WTC11 (cell line): ENCODE measurements around the gene TM9SF1. TPM values are rescaled to one million over a fixed set of nuclear protein-coding genes. Genes with fewer than 3 reads are reported as not detected.

Source experiments
- ATAC-seq: fragments of 200-7000 bp; cut with Tn5 transposase; 2 replicates; pipeline ENCODE4 v1.10.0; 2021; ENCODE audit warnings: mild to moderate bottlenecking, moderate library complexity
- CTCF ChIA-PET: fragments of 300-600 bp; sonication (Branson Sonifier 250); formaldehyde crosslinking; loops from one replicate; lab custom pipeline; 2021; ENCODE audit warnings: antibody characterized with exemption; lab: Charles Lee
- POLR2A ChIA-PET: fragments of 350-600 bp; sonication (Branson Sonifier 250); formaldehyde crosslinking; loops from one replicate; lab custom pipeline; 2021; ENCODE audit warnings: antibody characterized with exemption; lab: Charles Lee
- DNase-seq: peaks from one replicate; pipeline ENCODE4 v3.0.0; 2021; ENCODE audit warnings: low spot score
- H3K27ac Mint-ChIP-seq: 2 replicates; pipeline ENCODE4 v1.8.0; 2021; ENCODE audit warnings: mixed read lengths
- H3K27me3 Mint-ChIP-seq: 2 replicates; pipeline ENCODE4 v1.8.0; 2021; ENCODE audit warnings: low read depth, mild to moderate bottlenecking, moderate library complexity, mixed read lengths
- H3K36me3 Mint-ChIP-seq: 2 replicates; pipeline ENCODE4 v1.8.0; 2021; ENCODE audit warnings: mixed read lengths
- H3K4me1 Mint-ChIP-seq: 2 replicates; pipeline ENCODE4 v1.8.0; 2022; ENCODE audit warnings: mixed read lengths
- H3K4me3 Mint-ChIP-seq: 2 replicates; pipeline ENCODE4 v1.8.0; 2021; ENCODE audit warnings: mild to moderate bottlenecking, moderate library complexity, mixed read lengths
- H3K9me3 Mint-ChIP-seq: 2 replicates; pipeline ENCODE4 v1.8.0; 2021; ENCODE audit warnings: mixed read lengths
- AFF4 ChIP-seq: sonication (generic); formaldehyde crosslinking; IDR thresholded peaks from 2 replicates; pipeline ENCODE4 v1.8.1; 2023; ENCODE audit warnings: mild to moderate bottlenecking, missing genetic modification reagents, borderline replicate concordance
- ETV6 ChIP-seq: sonication (generic); formaldehyde crosslinking; IDR thresholded peaks from 2 replicates; pipeline ENCODE4 v1.8.1; 2022; ENCODE audit warnings: mild to moderate bottlenecking, missing genetic modification reagents
- FOXJ3 ChIP-seq: sonication (generic); formaldehyde crosslinking; IDR thresholded peaks from 2 replicates; pipeline ENCODE4 v1.9.0; 2021; ENCODE audit warnings: missing genetic modification reagents, mild to moderate bottlenecking, borderline replicate concordance
- GABPB1 ChIP-seq: sonication (generic); formaldehyde crosslinking; IDR thresholded peaks from 2 replicates; pipeline ENCODE4 v1.8.1; 2023; ENCODE audit warnings: mild to moderate bottlenecking, missing genetic modification reagents
- JUN ChIP-seq: sonication (generic); formaldehyde crosslinking; IDR thresholded peaks from 2 replicates; pipeline ENCODE4 v1.8.0; 2023; ENCODE audit warnings: mild to moderate bottlenecking, missing genetic modification reagents
- MAX ChIP-seq: sonication (generic); formaldehyde crosslinking; IDR thresholded peaks from 2 replicates; pipeline ENCODE4 v1.8.0; 2022; ENCODE audit warnings: mild to moderate bottlenecking, missing genetic modification reagents
- NR1H2 ChIP-seq: sonication (generic); formaldehyde crosslinking; IDR thresholded peaks from 2 replicates; pipeline ENCODE4 v1.9.0; 2021; ENCODE audit warnings: mild to moderate bottlenecking, moderate library complexity, missing genetic modification reagents
- NR3C1 ChIP-seq: sonication (generic); formaldehyde crosslinking; conservative IDR thresholded peaks from 2 replicates; pipeline ENCODE4 v1.8.1; 2023; ENCODE audit warnings: low read depth, mild to moderate bottlenecking, missing genetic modification reagents
- OVOL2 ChIP-seq: fragments of 250-450 bp; sonication (Bioruptor Pico); IDR thresholded peaks from 2 replicates; pipeline ENCODE4 v1.9.0; 2021; ENCODE audit warnings: mild to moderate bottlenecking, borderline replicate concordance
- PREB ChIP-seq: sonication (generic); formaldehyde crosslinking; IDR thresholded peaks from 2 replicates; pipeline ENCODE4 v1.8.1; 2022; ENCODE audit warnings: mild to moderate bottlenecking, missing genetic modification reagents, moderate library complexity, borderline replicate concordance
- RELA ChIP-seq: sonication (generic); formaldehyde crosslinking; IDR thresholded peaks from 2 replicates; pipeline ENCODE4 v1.8.1; 2022; ENCODE audit warnings: missing genetic modification reagents, mild to moderate bottlenecking, borderline replicate concordance
- SMAD3 ChIP-seq: sonication (generic); formaldehyde crosslinking; IDR thresholded peaks from 2 replicates; pipeline ENCODE4 v1.8.0; 2022; ENCODE audit warnings: missing genetic modification reagents, mild to moderate bottlenecking, borderline replicate concordance
- SOX15 ChIP-seq: fragments of 250-450 bp; sonication (Bioruptor Pico); IDR thresholded peaks from 2 replicates; pipeline ENCODE4 v1.9.0; 2021; ENCODE audit warnings: mild to moderate bottlenecking
- SP1 ChIP-seq: sonication (generic); formaldehyde crosslinking; conservative IDR thresholded peaks from 2 replicates; pipeline ENCODE4 v1.8.1; 2022; ENCODE audit warnings: missing genetic modification reagents
- TCF7 ChIP-seq: sonication (generic); formaldehyde crosslinking; IDR thresholded peaks from 2 replicates; pipeline ENCODE4 v1.8.0; 2022; ENCODE audit warnings: mild to moderate bottlenecking, low read depth, missing genetic modification reagents, moderate library complexity
- TP53 ChIP-seq: sonication (generic); formaldehyde crosslinking; IDR thresholded peaks from 2 replicates; pipeline ENCODE4 v1.8.1; 2023; ENCODE audit warnings: mild to moderate bottlenecking, missing genetic modification reagents
- ZNF138 ChIP-seq: sonication (generic); formaldehyde crosslinking; conservative IDR thresholded peaks from 2 replicates; pipeline ENCODE4 v1.8.1; 2022; ENCODE audit warnings: mild to moderate bottlenecking, moderate library complexity, missing genetic modification reagents
- ZNF219 ChIP-seq: sonication (generic); formaldehyde crosslinking; IDR thresholded peaks from 2 replicates; pipeline ENCODE4 v1.8.0; 2023; ENCODE audit warnings: missing genetic modification reagents, mild to moderate bottlenecking, borderline replicate concordance
- ZNF263 ChIP-seq: sonication (generic); formaldehyde crosslinking; IDR thresholded peaks from 2 replicates; pipeline ENCODE4 v1.8.1; 2022; ENCODE audit warnings: low read depth, mild to moderate bottlenecking, moderate library complexity, missing genetic modification reagents
- total RNA-seq: library from RNA; stranded (reverse); gene quantifications from 3 replicates; pipeline ENCODE4 v1.2.3, GENCODE V29; 2021
- TF ChIP-seq, protein P1 (sequence below): sonication (generic); formaldehyde crosslinking; IDR thresholded peaks from 2 replicates; pipeline ENCODE4 v1.8.0; 2022; ENCODE audit warnings: mild to moderate bottlenecking, missing genetic modification reagents

The TM9SF1 gene
- total RNA-seq, 1 experiment from 2014 or later, result 27.9 TPM

DNA sequence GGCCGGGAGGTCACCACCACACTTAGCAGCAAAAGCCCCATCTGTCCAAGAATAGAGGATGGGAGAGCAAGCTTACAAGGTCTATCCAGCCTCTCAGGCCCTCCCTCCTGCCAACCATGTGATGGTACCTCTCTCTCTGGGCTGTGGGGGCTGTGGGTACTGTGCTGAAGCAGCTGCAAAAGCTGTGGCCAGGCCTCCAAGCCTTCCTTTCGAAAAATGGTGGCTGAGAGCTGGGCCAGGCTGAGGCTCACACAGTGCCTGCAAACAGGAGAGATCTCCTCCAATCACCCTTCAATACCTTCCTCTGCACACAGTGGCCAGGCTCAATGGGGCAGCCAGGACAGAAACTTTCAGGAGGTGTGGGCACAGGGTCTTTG, 7.7 kb downstream of the TM9SF1 start:
- POLR2A ChIA-PET, result interaction anchor here (0.6 to 1.7 kb wide), 3 partner anchors 55 to 667 kb away, joined by 3 to 8 read pairs (median 7); partner anchors contain the start of genes DCAF11, NRL and TINF2
- no peak overlapping the region for H3K27ac Mint-ChIP-seq
- TF ChIP-seq OVOL2 (CRISPR knock-in tag), result no peak
- no peak for TF ChIP-seq NR3C1 (CRISPR knock-in tag)
- TF ChIP-seq ETV6 (CRISPR knock-in tag), result no peak
- TF ChIP-seq GABPB1, result no peak
- no peak for TF ChIP-seq JUN (CRISPR knock-in tag)
- no peak for TF ChIP-seq MAX (CRISPR knock-in tag)
- no peak for TF ChIP-seq TP53 (CRISPR knock-in tag)
- TF ChIP-seq SMAD3 (CRISPR knock-in tag), result no peak
- TF ChIP-seq SP1 (CRISPR knock-in tag), result no peak
- TF ChIP-seq NR1H2 (CRISPR knock-in tag), result no peak
- TF ChIP-seq ZNF138 (CRISPR knock-in tag), result no peak
- TF ChIP-seq, protein P1, sequence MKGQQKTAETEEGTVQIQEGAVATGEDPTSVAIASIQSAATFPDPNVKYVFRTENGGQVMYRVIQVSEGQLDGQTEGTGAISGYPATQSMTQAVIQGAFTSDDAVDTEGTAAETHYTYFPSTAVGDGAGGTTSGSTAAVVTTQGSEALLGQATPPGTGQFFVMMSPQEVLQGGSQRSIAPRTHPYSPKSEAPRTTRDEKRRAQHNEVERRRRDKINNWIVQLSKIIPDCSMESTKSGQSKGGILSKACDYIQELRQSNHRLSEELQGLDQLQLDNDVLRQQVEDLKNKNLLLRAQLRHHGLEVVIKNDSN, result no peak
- no peak for TF ChIP-seq ZNF263 (CRISPR knock-in tag)
- no peak for TF ChIP-seq PREB (CRISPR knock-in tag)
- TF ChIP-seq AFF4 (CRISPR knock-in tag), result no peak

DNA sequence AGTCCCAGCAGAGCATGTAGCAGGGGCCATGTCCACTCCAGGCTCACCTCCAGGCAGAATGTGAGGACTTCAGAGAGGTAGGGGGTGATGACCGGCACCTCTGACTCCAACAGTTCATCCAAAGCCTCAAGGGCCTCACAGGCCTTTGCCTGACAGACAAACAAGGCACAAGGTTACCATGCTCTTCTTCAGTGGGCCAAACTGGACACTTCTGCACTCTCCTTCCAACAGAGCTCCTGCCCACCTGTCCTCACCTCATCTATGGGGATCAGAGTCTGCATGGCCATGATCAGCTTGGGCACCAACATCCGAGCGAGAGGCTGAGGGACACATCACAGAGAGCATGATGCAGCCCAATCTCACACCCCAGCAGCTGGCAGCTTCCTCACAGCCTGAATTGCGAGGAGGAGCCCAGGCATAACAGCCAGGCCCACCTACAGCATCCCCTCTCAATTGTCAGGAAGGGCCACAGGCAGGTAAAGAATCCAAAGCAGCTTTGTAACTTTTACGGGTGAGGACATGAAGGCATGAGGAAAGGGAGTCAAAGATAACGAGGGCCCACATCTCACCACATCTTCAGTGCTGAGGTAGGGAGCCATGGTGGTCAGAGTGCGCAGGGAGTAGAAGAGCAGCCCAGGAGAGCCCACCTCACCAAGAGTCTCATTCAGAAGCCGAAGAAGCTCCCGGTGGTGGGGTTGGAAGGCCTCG, 8.3 kb downstream of the TM9SF1 start:
- DNase-seq, result no peak
- POLR2A ChIA-PET, result no interaction called here
- H3K4me3 Mint-ChIP-seq, result peak overlapping the region; percentile 89
- no peaks in the 10 kb centered on the region for H3K27me3 Mint-ChIP-seq
- TF ChIP-seq RELA (CRISPR knock-in tag) (no peak), TCF7 (CRISPR knock-in tag) (no peak), SOX15 (CRISPR knock-in tag) (no peak), ZNF263 (CRISPR knock-in tag) (no peak), ZNF219 (CRISPR knock-in tag) (no peak), FOXJ3 (CRISPR knock-in tag) (no peak)
- CTCF ChIA-PET, result interaction anchor here (3.3 kb wide), 1 partner anchor 26 kb away, joined by 24 read pairs; the partner anchor contains the start of gene IRF9
- H3K9me3 Mint-ChIP-seq, result no peaks in the 10 kb centered on the region
- peaks cover 33% of the 10 kb centered on the region for H3K36me3 Mint-ChIP-seq
- ATAC-seq, result no peak
- H3K4me1 Mint-ChIP-seq, result peaks cover 16% of the 10 kb centered on the region
- no peak overlapping the region for H3K27ac Mint-ChIP-seq

More for the DNA sequence above, 7.7 kb downstream of the TM9SF1 start:
- H3K9me3 Mint-ChIP-seq, result no peaks in the 10 kb centered on the region
- CTCF ChIA-PET, result interaction anchor here (3.3 kb wide), 1 partner anchor 27 kb away, joined by 24 read pairs; the partner anchor contains the start of gene IRF9
- no peak for ATAC-seq
- H3K27me3 Mint-ChIP-seq, result no peaks in the 10 kb centered on the region
- DNase-seq, result no peak
- H3K4me3 Mint-ChIP-seq, result peak overlapping the region; percentile 89
- peaks cover 16% of the 10 kb centered on the region for H3K4me1 Mint-ChIP-seq
- H3K36me3 Mint-ChIP-seq, result peaks cover 35% of the 10 kb centered on the region
